A549 (cell line): ENCODE data around the gene FBXO31. TPM values are rescaled to one million over a fixed set of nuclear protein-coding genes. Genes with fewer than 3 reads are reported as not detected.

Source experiments
- ATAC-seq, 2 experiments: fragments of 200-7000 bp in 1 of 2; fragments of >200 bp in 1 of 2; cut with Nextera tagmentation in 1 of 2; cut with Tn5 transposase in 1 of 2; 3 replicates each; pipeline versions ENCODE4 v1.8.0 to v1.9.1; 2018 to 2020; ENCODE audit warnings: mild to moderate bottlenecking in 1 of 2, moderate library complexity in 1 of 2
- CTCF ChIA-PET: fragments of 300-600 bp; sonication (Branson Sonifier 250); formaldehyde crosslinking; extraction: SDS; loops from one replicate; lab custom pipeline; 2021; ENCODE audit warnings: antibody characterized with exemption, inconsistent platforms; lab: Yijun Ruan, JAX
- POLR2A ChIA-PET: fragments of 350-600 bp; formaldehyde crosslinking; extraction: SDS; loops from one replicate; lab custom pipeline; 2021; ENCODE audit warnings: antibody characterized with exemption, inconsistent platforms; lab: Yijun Ruan, JAX
- DNase-seq, 2 experiments: peaks; one replicate each; pipeline versions ENCODE4 v3.0.0 to v3.0.0-alpha.2; 2011 to 2016; ENCODE audit warnings: low read depth in 1 of 2, low spot score in 1 of 2
- FAIRE-seq: peaks from 2 replicates; lab custom pipeline; 2011; peaks lifted over from hg19 to GRCh38; lab: Jason Lieb, UNC
- H3K27ac ChIP-seq, 2 experiments: fragments of >200 bp; sonication (Bioruptor Twin); formaldehyde crosslinking; 3 replicates each; pipeline ENCODE4 v1.5.1; 2016 to 2017
- H3K4me1 ChIP-seq: fragments of >200 bp; sonication (Bioruptor Twin); formaldehyde crosslinking; 3 replicates; pipeline ENCODE4 v1.6.1; 2016
- H3K4me2 ChIP-seq: fragments of >200 bp; sonication (Bioruptor Twin); formaldehyde crosslinking; 3 replicates; pipeline ENCODE4 v1.6.1; 2016
- H3K4me3 ChIP-seq: fragments of >200 bp; sonication (Bioruptor Twin); formaldehyde crosslinking; 3 replicates; pipeline ENCODE4 v1.5.1; 2016
- H3K9me3 ChIP-seq: fragments of >200 bp; sonication (Bioruptor Twin); formaldehyde crosslinking; 3 replicates; pipeline ENCODE4 v1.6.1; 2016
- ATOH8 ChIP-seq: fragments of 250-450 bp; sonication (Bioruptor Pico); IDR thresholded peaks from 2 replicates; pipeline ENCODE4 v1.5.0; 2020; ENCODE audit warnings: low read depth, mild to moderate bottlenecking, moderate library complexity
- BCL3 ChIP-seq: fragments of >200 bp; sonication (Bioruptor Twin); formaldehyde crosslinking; IDR thresholded peaks from 3 replicates; pipeline ENCODE4 v1.6.1; 2016
- CHD2 ChIP-seq: fragments of 150-350 bp; IDR thresholded peaks from 2 replicates; pipeline ENCODE4 v1.6.1; 2014; ENCODE audit warnings: low read length; ENCODE audit not compliant: partially characterized antibody
- CTCF ChIP-seq: fragments of >200 bp; sonication (Bioruptor Twin); formaldehyde crosslinking; IDR thresholded peaks from 3 replicates; pipeline ENCODE4 v1.5.1; 2016
- E2F6 ChIP-seq: IDR thresholded peaks from 2 replicates; pipeline ENCODE4 v1.6.1; 2012; ENCODE audit warnings: low read depth, borderline replicate concordance
- EHMT2 ChIP-seq: fragments of 200-600 bp; sonication (generic); IDR thresholded peaks from 2 replicates; pipeline ENCODE4 v1.6.1; 2016; ENCODE audit warnings: antibody characterized with exemption, low read depth, mild to moderate bottlenecking, moderate library complexity
- FOSB ChIP-seq: fragments of 250-450 bp; sonication (Bioruptor Pico); IDR thresholded peaks from 2 replicates; pipeline ENCODE4 v1.5.0; 2020; ENCODE audit warnings: mild to moderate bottlenecking, moderate library complexity
- FOXS1 ChIP-seq: fragments of 250-450 bp; sonication (Bioruptor Pico); IDR thresholded peaks from 2 replicates; pipeline ENCODE4 v1.5.0; 2020; ENCODE audit warnings: mild to moderate bottlenecking, moderate library complexity
- HEYL ChIP-seq: fragments of 250-450 bp; sonication (Bioruptor Pico); IDR thresholded peaks from 2 replicates; pipeline ENCODE4 v1.8.0; 2021; ENCODE audit warnings: mild to moderate bottlenecking, moderate library complexity
- HMGXB4 ChIP-seq: fragments of 250-450 bp; sonication (Bioruptor Pico); IDR thresholded peaks from 2 replicates; pipeline ENCODE4 v1.5.0; 2021; ENCODE audit warnings: mild to moderate bottlenecking, moderate library complexity, borderline replicate concordance
- HOXA7 ChIP-seq: fragments of 250-450 bp; sonication (Bioruptor Pico); IDR thresholded peaks from 2 replicates; pipeline ENCODE4 v1.5.0; 2020; ENCODE audit warnings: mild to moderate bottlenecking, moderate library complexity
- HOXB5 ChIP-seq: fragments of 250-450 bp; sonication (Bioruptor Pico); IDR thresholded peaks from 2 replicates; pipeline ENCODE4 v1.5.0; 2020; ENCODE audit warnings: mild to moderate bottlenecking, moderate library complexity
- JUN ChIP-seq, 2 experiments: fragments of >200 bp; sonication (Bioruptor Twin); formaldehyde crosslinking; IDR thresholded peaks; 2 replicates in 1 of 2; 3 replicates in 1 of 2; pipeline ENCODE4 v1.6.1; 2016 to 2017
- MAX ChIP-seq: IDR thresholded peaks from 2 replicates; pipeline ENCODE4 v1.6.1; 2012
- MYC ChIP-seq: IDR thresholded peaks from 2 replicates; pipeline ENCODE4 v1.6.1; 2012; ENCODE audit warnings: mild to moderate bottlenecking, inconsistent platforms, low read length, improper control_type of control experiment, borderline replicate concordance
- NFE2L2 ChIP-seq: fragments of 150-350 bp; conservative IDR thresholded peaks from 2 replicates; pipeline ENCODE4 v1.6.1; 2014; ENCODE audit warnings: low read length
- NPAS2 ChIP-seq: fragments of 250-450 bp; sonication (Bioruptor Pico); IDR thresholded peaks from 2 replicates; pipeline ENCODE4 v1.8.0; 2022; ENCODE audit warnings: mild to moderate bottlenecking, moderate library complexity, borderline replicate concordance
- NR3C1 ChIP-seq: fragments of >200 bp; sonication (Bioruptor Twin); formaldehyde crosslinking; IDR thresholded peaks from 3 replicates; pipeline ENCODE4 v1.6.1; 2017
- PBX3 ChIP-seq: IDR thresholded peaks from 2 replicates; pipeline ENCODE4 v1.6.1; 2012
- PHF8 ChIP-seq: fragments of 200-600 bp; sonication (generic); IDR thresholded peaks from 2 replicates; pipeline ENCODE4 v1.6.1; 2016; ENCODE audit warnings: low read depth, mild to moderate bottlenecking, antibody characterized with exemption, moderate library complexity, borderline replicate concordance
- POLR2A ChIP-seq: IDR thresholded peaks from 2 replicates; pipeline ENCODE4 v1.6.1; 2012; ENCODE audit warnings: mild to moderate bottlenecking, low read length
- POLR2AphosphoS2 ChIP-seq: conservative IDR thresholded peaks from 2 replicates; pipeline ENCODE4 v1.6.1; 2012; ENCODE audit warnings: low read length, improper control_type of control experiment, inconsistent platforms
- RARB ChIP-seq: fragments of 250-450 bp; sonication (Bioruptor Pico); IDR thresholded peaks from 2 replicates; pipeline ENCODE4 v1.8.0; 2021; ENCODE audit warnings: mild to moderate bottlenecking, moderate library complexity
- RFX5 ChIP-seq: fragments of 450-650 bp; IDR thresholded peaks from 2 replicates; pipeline ENCODE4 v1.7.1; 2014; ENCODE audit warnings: antibody characterized with exemption, mild to moderate bottlenecking, moderate library complexity
- SMC3 ChIP-seq: fragments of >200 bp; sonication (Bioruptor Twin); formaldehyde crosslinking; IDR thresholded peaks from 3 replicates; pipeline ENCODE4 v1.6.1; 2018; ENCODE audit warnings: inconsistent platforms
- SREBF2 ChIP-seq: fragments of 450-650 bp; IDR thresholded peaks from 2 replicates; pipeline ENCODE4 v1.6.1; 2014; ENCODE audit warnings: mild to moderate bottlenecking, moderate library complexity
- TFCP2L1 ChIP-seq: fragments of 250-450 bp; sonication (Bioruptor Pico); IDR thresholded peaks from 2 replicates; pipeline ENCODE4 v1.5.0; 2021; ENCODE audit warnings: mild to moderate bottlenecking
- TP53 ChIP-seq: fragments of 250-450 bp; sonication (Bioruptor Pico); IDR thresholded peaks from 2 replicates; pipeline ENCODE4 v1.5.0; 2021; ENCODE audit warnings: mild to moderate bottlenecking, moderate library complexity
- USF2 ChIP-seq: fragments of 450-650 bp; IDR thresholded peaks from 2 replicates; pipeline ENCODE4 v1.6.1; 2014; ENCODE audit warnings: antibody characterized with exemption
- ZC3H11A ChIP-seq: fragments of 450-650 bp; IDR thresholded peaks from 2 replicates; pipeline ENCODE4 v1.6.1; 2014; ENCODE audit warnings: antibody characterized with exemption, mild to moderate bottlenecking
- ZFP36 ChIP-seq: fragments of 450-650 bp; IDR thresholded peaks from 2 replicates; pipeline ENCODE4 v1.6.1; 2014; ENCODE audit warnings: borderline replicate concordance; ENCODE audit not compliant: partially characterized antibody
- WGBS: methylation state at CpG from one replicate; pipeline ENCODE4 v1.1.6; 2017; ENCODE audit errors: missing lambda C conversion rate; 5-methylcytosine and 5-hydroxymethylcytosine counted together
- polyA minus RNA-seq: library from RNA; depleted of rRNA, polyadenylated mRNA; stranded (reverse); fragments of >200 nt; gene quantifications from 2 replicates; pipeline ENCODE4 v1.2.3, GENCODE V29; 2011; rRNA and poly(A)+ RNA removed
- polyA plus RNA-seq, 4 experiments: library from polyadenylated mRNA; depleted of rRNA in 3 of 4; stranded (reverse); fragments of >200 nt; fragmentation: RNase III in 1 of 4; extraction: RNeasy Plus Mini Kit Qiagen cat#74134 plus additional on column Dnase treatment in 1 of 4; gene quantifications; 2 replicates in 3 of 4; 3 replicates in 1 of 4; pipeline ENCODE4 v1.2.3, GENCODE V29; 2011 to 2017

FBXO31 gene
- polyA plus RNA-seq (2011; rRNA removed) (10.5 and 11.1 TPM in 2 replicates), polyA plus RNA-seq (2017; fragmentation: RNase III; extraction: RNeasy Plus Mini Kit Qiagen cat#74134 plus additional on column Dnase treatment) (11.1 to 13.3 TPM (median 11.9 TPM) in 3 replicates), polyA minus RNA-seq (20.6 and 22.3 TPM in 2 replicates)
- polyA plus RNA-seq (2012; cell fraction: cytosol; rRNA removed): 12.8 and 16.5 TPM in 2 replicates
- polyA plus RNA-seq (2012; cell fraction: nucleus; rRNA removed): 49.4 and 61.3 TPM in 2 replicates

GRCh38 chr16:87383505-87384161 is at the start of gene FBXO31:
Gene FBXO31 (minus strand): TSS chr16:87383776. CDS start chr16:87383744, 32 bp downstream.
- POLR2A ChIA-PET: interaction anchor here (1.0 to 2.6 kb wide), 7 partner anchors 10 to 567 kb away, joined by 3 to 20 read pairs (median 6); partner anchors contain the start of genes BANP and C16orf95
- H3K4me1 ChIP-seq: peaks cover 45% of the 10 kb centered on the region
- TF ChIP-seq HMGXB4 (CRISPR knock-in tag) (no peak), JUN (IDR thresholded peaks at IDR 0.05) (peak in 1 of 2 experiments; percentile 56; a peak in 3 of 5 replicates), PHF8 (peak; percentile 39; the same call in 1 of the 2 replicates), BCL3 (0 out of 3 replicates have a peak, but pooled peaks have one; percentile 76), NPAS2 (CRISPR knock-in tag) (no peak), NR3C1 (no peak), SMC3 (no peak), MAX (no peak; the same call in none of the 2 replicates), POLR2AphosphoS2 (no peak), ZC3H11A (no peak), HEYL (no peak), MYC (peak; percentile 35), RARB (no peak), ATOH8 (CRISPR knock-in tag) (no peak), TP53 (CRISPR knock-in tag) (peak; percentile 83; the same call in 1 of the 2 replicates), SREBF2 (peak; percentile 96), USF2 (no peak), TFCP2L1 (CRISPR knock-in tag) (no peak), CTCF (no peak), E2F6 (no peak), PBX3 (peak; percentile 40; the same call in 1 of the 2 replicates), CHD2 (no peak), ZFP36 (no peak), FOXS1 (no peak), EHMT2 (no peak), RFX5 (no peak), NFE2L2 (no peak), FOSB (CRISPR knock-in tag) (no peak), HOXA7 (CRISPR knock-in tag) (no peak), HOXB5 (CRISPR knock-in tag) (no peak), POLR2A (peak; percentile 94)

More at GRCh38 chr16:87383505-87384161, at the start of gene FBXO31:
- H3K27ac ChIP-seq: peak within 1 kb of the TSS; percentile 86 to 94
- DNase-seq: peak; percentile 67 to 95
- H3K9me3 ChIP-seq: no peaks in the 10 kb centered on the region
- WGBS: no CpG with 5 or more reads among the region's 92 CpGs
- peak; percentile 66 to 78 for ATAC-seq
- CTCF ChIA-PET: interaction anchor here (0.8 to 3.1 kb wide), 10 partner anchors 10 to 461 kb away, joined by 3 to 20 read pairs (median 6); partner anchors contain the start of gene C16orf95
- FAIRE-seq: no peak
- peak within 1 kb of the TSS; percentile 89 for H3K4me3 ChIP-seq
- peak within 1 kb of the TSS; percentile 85 for H3K4me2 ChIP-seq
